GM12872 (cell line): ENCODE data around the gene RALGAPA2.

ENCODE experiments used
- TF ChIP-seq, protein P1 (sequence below): IDR thresholded peaks from 3 replicates; pipeline ENCODE4 v1.5.1; 2011; ENCODE audit warnings: low read depth, mild to moderate bottlenecking, low read length, moderate library complexity; ENCODE audit not compliant: insufficient read depth

The RALGAPA2 gene

DNA sequence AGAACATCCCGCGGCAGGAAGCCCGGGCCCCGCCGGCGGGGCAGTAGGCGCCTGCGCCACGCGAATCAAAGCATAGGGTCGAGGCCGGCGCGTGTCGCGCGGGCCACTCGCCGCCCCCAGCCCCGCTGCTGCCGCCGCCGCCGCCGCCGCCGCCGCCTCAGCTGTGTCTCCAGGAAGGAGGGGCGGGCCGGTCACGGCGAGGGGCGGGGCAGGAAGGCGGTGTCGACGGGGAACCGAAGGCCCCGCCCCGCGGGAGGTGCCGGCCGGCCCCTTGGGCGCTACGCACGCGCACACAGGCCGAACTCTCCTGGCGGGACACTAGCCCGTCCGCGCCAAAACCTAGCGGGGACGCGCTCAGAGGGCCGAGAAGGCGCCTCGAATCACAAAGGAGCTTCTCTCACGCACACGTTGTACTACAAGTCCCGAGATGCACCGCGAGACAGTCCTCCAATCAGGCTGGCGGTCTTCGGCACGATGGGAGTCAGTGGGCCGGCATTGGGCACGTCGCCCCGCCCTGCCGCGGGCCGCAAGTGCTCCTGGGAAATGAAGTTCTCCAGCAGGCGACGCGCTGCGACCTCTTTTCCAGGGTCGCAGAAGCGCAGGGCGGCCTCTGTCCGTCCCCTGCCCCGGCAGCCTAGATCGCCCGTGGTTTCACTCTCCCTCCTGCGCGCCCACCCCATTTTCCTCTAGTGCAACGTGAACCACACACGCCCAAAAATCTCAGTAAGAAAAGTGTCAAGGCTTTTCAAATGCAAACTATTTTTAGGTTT is at the start of gene RALGAPA2:
Gene RALGAPA2 (minus strand): TSS at position 171 of the 770 bp plus-strand sequence. CDS start 164 bp downstream, at position 7.
- TF ChIP-seq, protein P1, sequence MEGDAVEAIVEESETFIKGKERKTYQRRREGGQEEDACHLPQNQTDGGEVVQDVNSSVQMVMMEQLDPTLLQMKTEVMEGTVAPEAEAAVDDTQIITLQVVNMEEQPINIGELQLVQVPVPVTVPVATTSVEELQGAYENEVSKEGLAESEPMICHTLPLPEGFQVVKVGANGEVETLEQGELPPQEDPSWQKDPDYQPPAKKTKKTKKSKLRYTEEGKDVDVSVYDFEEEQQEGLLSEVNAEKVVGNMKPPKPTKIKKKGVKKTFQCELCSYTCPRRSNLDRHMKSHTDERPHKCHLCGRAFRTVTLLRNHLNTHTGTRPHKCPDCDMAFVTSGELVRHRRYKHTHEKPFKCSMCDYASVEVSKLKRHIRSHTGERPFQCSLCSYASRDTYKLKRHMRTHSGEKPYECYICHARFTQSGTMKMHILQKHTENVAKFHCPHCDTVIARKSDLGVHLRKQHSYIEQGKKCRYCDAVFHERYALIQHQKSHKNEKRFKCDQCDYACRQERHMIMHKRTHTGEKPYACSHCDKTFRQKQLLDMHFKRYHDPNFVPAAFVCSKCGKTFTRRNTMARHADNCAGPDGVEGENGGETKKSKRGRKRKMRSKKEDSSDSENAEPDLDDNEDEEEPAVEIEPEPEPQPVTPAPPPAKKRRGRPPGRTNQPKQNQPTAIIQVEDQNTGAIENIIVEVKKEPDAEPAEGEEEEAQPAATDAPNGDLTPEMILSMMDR = no peak

GRCh38 chr20:20761301-20761700 is 48.9 kb upstream of the RALGAPA2 start:
- TF ChIP-seq, protein P1 = no peak

DNA sequence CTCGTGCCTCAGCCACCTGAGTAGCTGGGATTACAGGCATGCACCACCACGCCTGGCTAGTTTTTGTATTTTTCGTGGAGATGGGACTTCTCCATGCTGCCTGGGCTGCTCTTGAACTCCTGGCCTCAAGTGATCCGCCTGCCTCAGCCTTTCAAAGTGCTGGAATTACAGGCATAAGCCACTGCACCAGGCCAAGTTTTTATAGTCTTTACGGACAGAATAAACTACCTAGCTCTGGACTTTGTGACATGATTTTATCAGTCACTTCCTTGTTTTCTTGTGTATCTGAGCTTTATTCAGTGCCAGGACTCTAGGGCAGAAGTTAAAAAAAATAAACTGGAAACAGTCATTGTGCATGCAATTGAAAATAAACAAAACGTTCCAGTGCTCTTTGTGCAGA is 46.7 kb upstream of the RALGAPA2 start:
- TF ChIP-seq, protein P1 = no peak

DNA sequence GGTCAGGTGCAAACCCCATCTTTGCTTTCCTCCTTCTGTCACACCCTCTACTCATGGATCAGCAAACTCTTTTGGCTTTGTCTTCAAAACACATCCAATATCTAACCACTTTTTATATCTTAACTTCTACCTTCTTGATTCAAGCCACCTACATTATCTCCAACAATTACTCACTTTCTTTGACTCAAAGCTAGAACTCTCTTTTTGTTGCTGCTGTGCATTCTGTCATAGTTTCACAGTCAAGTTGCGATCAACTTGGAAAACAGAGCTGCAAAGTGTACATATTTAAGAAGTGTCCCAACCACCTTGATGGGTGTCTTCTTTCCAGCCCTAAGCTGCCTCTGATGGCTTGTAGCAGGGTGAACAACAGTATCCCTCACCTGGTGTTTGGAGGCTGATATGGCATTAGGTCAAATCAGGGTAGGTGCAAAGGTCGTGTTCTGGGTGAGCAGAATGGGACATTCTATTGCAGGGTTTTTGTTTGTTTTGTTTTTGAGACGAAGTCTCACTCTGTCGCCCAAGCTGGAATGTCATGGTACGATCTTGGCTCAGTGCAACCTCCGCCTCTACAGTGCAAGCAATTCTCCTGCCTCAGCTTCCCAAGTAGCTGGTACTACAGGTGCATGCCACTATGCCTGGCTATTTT is 43.4 kb upstream of the RALGAPA2 start:
- TF ChIP-seq, protein P1 = no peak

GRCh38 chr20:20755231-20755630 is 42.8 kb upstream of the RALGAPA2 start:
- TF ChIP-seq, protein P1 = no peak

- TF ChIP-seq, protein P1 = no peak
Measured at GRCh38 chr20:20754714-20755113, 42.3 kb upstream of the RALGAPA2 start.

DNA sequence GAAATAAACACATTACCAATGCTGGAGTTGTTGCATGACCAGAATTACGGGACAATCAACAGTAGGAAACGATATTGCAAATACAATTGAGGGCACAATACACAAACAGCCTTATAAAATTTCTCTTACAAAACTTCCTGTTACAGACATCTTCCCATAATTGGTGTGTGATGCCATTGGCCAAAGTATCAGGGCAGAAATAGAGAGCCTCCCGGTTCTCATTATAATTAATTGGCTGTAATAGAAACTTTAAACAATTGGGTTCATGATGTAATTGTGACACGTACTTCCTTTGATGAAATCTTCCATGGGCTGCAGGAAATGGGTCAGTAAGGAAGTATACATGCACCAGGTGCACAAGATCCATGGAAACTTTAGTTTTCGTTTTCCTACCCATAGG is 40.3 kb upstream of the RALGAPA2 start:
- TF ChIP-seq, protein P1 = no peak
